Esophagus (tissue), 2 donors: ENCODE measurements around the gene PLXNC1. TPM values are rescaled to one million over a fixed set of nuclear protein-coding genes. Genes with fewer than 3 reads are reported as not detected.

ENCODE experiments used
- H3K27ac ChIP-seq, 2 donors: one replicate each; pipeline ENCODE4 v1.5.1; 2013; ENCODE audit warnings: low read depth in 2 of 2, mild to moderate bottlenecking in 2 of 2, inconsistent platforms in 1 of 2, low read length in 1 of 2, moderate library complexity in 1 of 2
- H3K27me3 ChIP-seq, 2 donors: one replicate each; pipeline ENCODE4 v1.6.1; 2013; ENCODE audit warnings: low read length in 2 of 2, control low read depth in 1 of 2, mild to moderate bottlenecking in 1 of 2; ENCODE audit not compliant: insufficient read depth in 2 of 2, control insufficient read depth in 1 of 2
- H3K36me3 ChIP-seq, 2 donors: one replicate each; pipeline ENCODE4 v1.6.1; 2013; ENCODE audit warnings: low read length in 1 of 2; ENCODE audit not compliant: control insufficient read depth in 2 of 2, insufficient read depth in 2 of 2
- H3K4me1 ChIP-seq, 2 donors: one replicate each; pipeline ENCODE4 v1.6.1; 2013; ENCODE audit warnings: low read length in 1 of 2; ENCODE audit not compliant: control insufficient read depth in 2 of 2, insufficient read depth in 2 of 2
- H3K4me3 ChIP-seq, 2 donors: one replicate each; pipeline ENCODE4 v1.5.1; 2013; ENCODE audit warnings: low read length in 2 of 2, mild to moderate bottlenecking in 2 of 2, low read depth in 1 of 2, moderate library complexity in 1 of 2
- H3K9me3 ChIP-seq, 2 donors: one replicate each; pipeline ENCODE4 v1.6.1; 2013; ENCODE audit warnings: mild to moderate bottlenecking in 2 of 2, low read depth in 1 of 2, low read length in 1 of 2, moderate library complexity in 1 of 2; ENCODE audit not compliant: control insufficient read depth in 2 of 2, insufficient read depth in 1 of 2
- WGBS, 2 donors: extraction: QIAGEN DNeasy Blood & Tissue Kit; methylation state at CpG; one replicate each; pipeline ENCODE4 v1.1.7; 2013; 5-methylcytosine and 5-hydroxymethylcytosine counted together
- polyA plus RNA-seq, 2 donors: library from polyadenylated mRNA; stranded (reverse); fragments of 200-250 nt; gene quantifications; one replicate each; pipeline ENCODE4 v1.2.3, GENCODE V29; 2013
- donor health status: healthy with polysubstance abuse.
- donor health status: Bipolar disorder and iron deficiency.

Gene PLXNC1
- polyA plus RNA-seq, 2 donors = 0.24 to 0.41 TPM

DNA sequence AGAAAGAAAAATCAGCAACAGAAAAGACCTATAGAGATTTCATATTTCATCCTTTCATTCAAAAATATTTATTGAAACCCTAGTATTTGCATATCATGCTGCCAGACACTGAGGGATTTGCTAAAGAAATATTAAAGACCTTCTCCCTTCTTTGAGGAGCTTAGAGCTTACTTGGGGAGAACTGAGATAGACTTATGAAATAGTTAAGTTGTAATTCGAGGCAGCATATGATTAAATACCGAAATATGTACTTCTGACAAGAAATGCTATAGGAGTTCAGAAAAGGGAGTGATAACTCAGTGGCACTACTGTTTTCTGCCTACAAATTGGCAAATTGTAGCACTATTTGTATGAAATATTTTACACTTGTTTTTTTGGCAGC is 59.1 kb downstream of the PLXNC1 start:
- 41 to 53% methylated on average over 2 of the region's 2 CpGs for WGBS, 2 donors

GRCh38 chr12:94207849-94208621 is 59.7 kb downstream of the PLXNC1 start:
- Histone ChIP-seq H3K27me3 (no peaks in the 10 kb centered on the region), H3K36me3 (no peaks in the 10 kb centered on the region), H3K9me3 (no peaks in the 10 kb centered on the region), H3K27ac (peak overlapping the region; percentile 0 to 56), H3K4me3 (no peak overlapping the region), H3K4me1 (no peaks in the 10 kb centered on the region)
- 53 to 56% methylated on average over 14 of the region's 14 CpGs for WGBS, 2 donors

More for the DNA sequence above, 59.1 kb downstream of the PLXNC1 start:
- Histone ChIP-seq H3K9me3 (no peaks in the 10 kb centered on the region), H3K36me3 (no peaks in the 10 kb centered on the region), H3K27ac (no peak overlapping the region), H3K27me3 (no peaks in the 10 kb centered on the region), H3K4me3 (no peak overlapping the region), H3K4me1 (no peaks in the 10 kb centered on the region)

DNA sequence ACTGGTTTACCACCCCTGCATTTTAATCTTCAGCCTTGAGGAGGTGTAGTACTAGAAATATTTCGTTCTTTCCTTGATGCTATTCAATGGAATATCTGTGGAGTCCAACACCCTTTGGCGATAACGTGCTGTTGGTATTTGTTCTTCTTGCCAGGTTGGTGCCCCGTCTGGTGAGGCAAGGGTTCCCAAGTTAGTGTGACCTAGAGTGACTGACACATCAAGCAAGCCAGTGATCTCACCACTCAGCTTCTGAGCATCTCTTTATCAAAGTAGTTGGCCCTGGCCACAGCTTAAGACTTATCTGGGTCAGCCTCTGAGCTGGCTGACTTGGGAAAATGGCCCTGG is 60.2 kb downstream of the PLXNC1 start:
- Histone ChIP-seq H3K27me3 (no peaks in the 10 kb centered on the region), H3K36me3 (no peaks in the 10 kb centered on the region), H3K9me3 (no peaks in the 10 kb centered on the region), H3K27ac (peak overlapping the region; percentile 40 to 56), H3K4me3 (no peak overlapping the region), H3K4me1 (no peaks in the 10 kb centered on the region)
- 78 to 80% methylated on average over 4 of the region's 4 CpGs for WGBS, 2 donors

GRCh38 chr12:94209240-94209639 is 60.9 kb downstream of the PLXNC1 start:
- no peaks in the 10 kb centered on the region for H3K9me3 ChIP-seq
- no peaks in the 10 kb centered on the region for H3K36me3 ChIP-seq
- H3K4me3 ChIP-seq = no peak overlapping the region
- H3K27ac ChIP-seq = no peak overlapping the region
- WGBS, 2 donors = 71 to 80% methylated on average over 8 of the region's 8 CpGs
- no peaks in the 10 kb centered on the region for H3K4me1 ChIP-seq
- H3K27me3 ChIP-seq = no peaks in the 10 kb centered on the region

GRCh38 chr12:94211021-94211420 is 62.6 kb downstream of the PLXNC1 start:
- Histone ChIP-seq H3K36me3 (no peaks in the 10 kb centered on the region), H3K9me3 (no peaks in the 10 kb centered on the region), H3K27ac (no peak overlapping the region), H3K4me3 (no peak overlapping the region), H3K4me1 (no peaks in the 10 kb centered on the region), H3K27me3 (no peaks in the 10 kb centered on the region)
- 60 to 62% methylated on average over 5 of the region's 5 CpGs for WGBS, 2 donors

- WGBS, 2 donors = 84 to 87% methylated on average over 3 of the region's 3 CpGs
- H3K27ac ChIP-seq = no peak overlapping the region
- no peaks in the 10 kb centered on the region for H3K4me1 ChIP-seq
- H3K4me3 ChIP-seq = no peak overlapping the region
- H3K36me3 ChIP-seq = no peaks in the 10 kb centered on the region
- no peaks in the 10 kb centered on the region for H3K27me3 ChIP-seq
- no peaks in the 10 kb centered on the region for H3K9me3 ChIP-seq
These were observed 69.9 kb downstream of the PLXNC1 start for GRCh38 chr12:94218233-94218632.

DNA sequence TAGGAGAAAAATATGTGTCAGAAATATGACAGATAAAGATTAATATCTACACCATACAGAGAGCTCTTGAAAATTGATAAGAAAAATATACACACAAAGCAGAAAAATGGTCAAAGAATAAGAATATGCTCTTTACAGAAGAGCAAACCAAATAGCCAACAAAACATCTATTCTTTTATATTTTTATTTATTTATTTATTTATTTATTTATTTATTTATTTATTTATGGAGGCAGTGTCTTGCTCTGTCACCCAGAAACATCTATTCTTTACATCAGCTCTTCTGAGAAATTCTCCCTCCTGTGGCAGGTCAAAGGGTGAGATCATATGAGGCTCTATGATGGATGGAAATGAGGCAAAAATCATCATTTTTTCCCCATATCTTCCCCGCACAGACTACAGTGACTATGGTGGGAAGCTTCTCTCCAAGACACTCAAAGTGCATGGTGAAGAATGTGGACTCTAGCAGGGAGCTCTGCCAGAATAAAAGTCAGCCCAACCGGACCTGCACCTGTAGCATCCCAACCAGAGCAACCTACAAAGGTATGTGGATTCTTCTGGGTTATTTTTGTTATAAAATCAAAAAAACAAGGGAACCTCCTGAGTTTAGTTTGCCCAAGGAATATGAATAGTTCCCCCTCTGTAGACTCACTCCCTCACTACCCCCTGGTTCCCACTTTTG is 71.4 kb downstream of the PLXNC1 start:
- Histone ChIP-seq H3K9me3 (no peaks in the 10 kb centered on the region), H3K4me1 (no peaks in the 10 kb centered on the region), H3K27ac (no peak overlapping the region), H3K4me3 (no peak overlapping the region), H3K36me3 (no peaks in the 10 kb centered on the region), H3K27me3 (no peaks in the 10 kb centered on the region)
- WGBS, 2 donors = 87 to 94% methylated on average over 2 of the region's 2 CpGs

DNA sequence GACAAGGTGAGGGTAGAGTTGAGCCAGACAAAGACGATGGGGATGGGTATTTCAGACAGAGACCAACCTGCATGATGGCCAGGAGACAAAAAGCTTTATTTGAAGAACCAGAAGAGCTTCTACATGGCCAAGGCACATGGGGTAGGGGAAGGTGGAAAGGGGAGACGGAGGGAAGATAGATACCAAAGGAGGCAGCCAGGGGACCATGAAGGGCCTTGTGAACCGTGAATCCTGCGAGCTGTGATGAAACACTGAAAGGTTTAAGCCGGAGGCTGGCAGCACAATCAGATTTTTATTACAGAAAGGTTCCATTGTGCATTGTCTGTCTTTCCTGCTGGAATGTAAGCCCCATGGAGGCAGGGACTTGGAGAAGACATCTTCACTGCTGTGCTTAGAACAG is 72.4 kb downstream of the PLXNC1 start:
- H3K4me3 ChIP-seq = no peak overlapping the region
- no peaks in the 10 kb centered on the region for H3K27me3 ChIP-seq
- H3K36me3 ChIP-seq = no peaks in the 10 kb centered on the region
- 85 to 89% methylated on average over 5 of the region's 5 CpGs for WGBS, 2 donors
- H3K4me1 ChIP-seq = no peaks in the 10 kb centered on the region
- no peak overlapping the region for H3K27ac ChIP-seq
- no peaks in the 10 kb centered on the region for H3K9me3 ChIP-seq

DNA sequence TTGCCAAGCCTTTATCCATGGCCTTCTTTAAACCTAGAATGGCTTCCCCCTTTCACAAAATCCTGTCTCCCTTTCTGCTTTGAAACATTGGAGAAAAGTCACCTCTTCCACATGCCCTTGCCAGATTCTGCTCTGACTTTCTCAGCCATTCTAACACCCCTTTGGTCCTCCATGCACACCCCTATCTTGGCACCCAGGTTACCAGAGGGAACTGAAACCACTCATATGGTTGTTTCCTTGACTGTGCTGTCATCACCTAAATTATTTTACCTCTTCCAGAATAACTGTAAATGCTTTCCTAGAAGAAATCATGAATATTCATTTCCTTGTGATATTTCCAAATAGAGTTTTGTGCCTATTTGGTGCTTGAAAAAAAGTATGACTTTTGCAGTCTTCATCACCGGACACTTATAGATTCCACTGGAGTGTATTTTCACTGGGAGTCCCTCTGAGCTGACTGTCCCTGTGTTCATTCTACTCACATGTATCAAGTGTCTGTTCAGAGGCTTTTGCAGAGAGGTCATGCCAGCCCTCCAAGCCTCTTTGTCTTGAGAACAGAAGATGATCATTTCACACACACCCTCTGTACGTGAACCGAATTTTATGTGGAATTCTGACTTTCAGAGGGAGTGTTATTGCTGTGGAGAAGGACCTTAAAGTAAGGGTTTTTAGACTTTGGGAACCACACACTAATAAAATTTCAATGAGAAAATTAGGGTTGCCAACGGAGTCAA is 74.1 kb downstream of the PLXNC1 start:
- WGBS, 2 donors = 95 to 99% methylated on average over 4 of the region's 4 CpGs
- Histone ChIP-seq H3K27ac (no peak overlapping the region), H3K4me1 (no peaks in the 10 kb centered on the region), H3K27me3 (no peaks in the 10 kb centered on the region), H3K9me3 (no peaks in the 10 kb centered on the region), H3K36me3 (no peaks in the 10 kb centered on the region), H3K4me3 (no peak overlapping the region)
